Osteocyte (in vitro differentiated cells): Measurements from ENCODE around the gene PPIL1. TPM values are rescaled to one million over a fixed set of nuclear protein-coding genes. Genes with fewer than 3 reads are reported as not detected.

Experiments
- DNase-seq: peaks from one replicate; pipeline ENCODE4 v3.0.0; 2021; ENCODE audit warnings: mixed read lengths; ENCODE audit not compliant: unreplicated experiment; ENCODE audit errors: extremely low spot score
- H3K27ac Mint-ChIP-seq: one replicate; pipeline ENCODE4 v1.8.0; 2021; ENCODE audit warnings: mild to moderate bottlenecking, mixed read lengths; ENCODE audit not compliant: unreplicated experiment
- H3K27me3 Mint-ChIP-seq: one replicate; pipeline ENCODE4 v1.8.0; 2021; ENCODE audit warnings: mixed read lengths; ENCODE audit not compliant: unreplicated experiment
- H3K36me3 Mint-ChIP-seq: one replicate; pipeline ENCODE4 v1.8.0; 2021; ENCODE audit warnings: mixed read lengths; ENCODE audit not compliant: unreplicated experiment
- H3K4me1 Mint-ChIP-seq: one replicate; pipeline ENCODE4 v1.8.0; 2021; ENCODE audit warnings: mixed read lengths; ENCODE audit not compliant: unreplicated experiment
- H3K4me3 Mint-ChIP-seq: one replicate; pipeline ENCODE4 v1.8.0; 2021; ENCODE audit warnings: mild to moderate bottlenecking, moderate library complexity, mixed read lengths; ENCODE audit not compliant: unreplicated experiment
- H3K9me3 Mint-ChIP-seq: one replicate; pipeline ENCODE4 v1.8.0; 2021; ENCODE audit warnings: mixed read lengths; ENCODE audit not compliant: unreplicated experiment
- total RNA-seq: library from RNA; stranded (reverse); gene quantifications from 2 replicates; pipeline ENCODE4 v1.2.1, GENCODE V29; 2021
- TF ChIP-seq, protein P1 (sequence below): fragments of 200-600 bp; sonication (generic); IDR thresholded peaks from 2 replicates; pipeline ENCODE4 v1.5.0; 2021; ENCODE audit warnings: antibody characterized with exemption, mild to moderate bottlenecking, moderate library complexity

PPIL1 gene
- total RNA-seq, 1 donor from 2014 or later = 21.0 TPM

DNA sequence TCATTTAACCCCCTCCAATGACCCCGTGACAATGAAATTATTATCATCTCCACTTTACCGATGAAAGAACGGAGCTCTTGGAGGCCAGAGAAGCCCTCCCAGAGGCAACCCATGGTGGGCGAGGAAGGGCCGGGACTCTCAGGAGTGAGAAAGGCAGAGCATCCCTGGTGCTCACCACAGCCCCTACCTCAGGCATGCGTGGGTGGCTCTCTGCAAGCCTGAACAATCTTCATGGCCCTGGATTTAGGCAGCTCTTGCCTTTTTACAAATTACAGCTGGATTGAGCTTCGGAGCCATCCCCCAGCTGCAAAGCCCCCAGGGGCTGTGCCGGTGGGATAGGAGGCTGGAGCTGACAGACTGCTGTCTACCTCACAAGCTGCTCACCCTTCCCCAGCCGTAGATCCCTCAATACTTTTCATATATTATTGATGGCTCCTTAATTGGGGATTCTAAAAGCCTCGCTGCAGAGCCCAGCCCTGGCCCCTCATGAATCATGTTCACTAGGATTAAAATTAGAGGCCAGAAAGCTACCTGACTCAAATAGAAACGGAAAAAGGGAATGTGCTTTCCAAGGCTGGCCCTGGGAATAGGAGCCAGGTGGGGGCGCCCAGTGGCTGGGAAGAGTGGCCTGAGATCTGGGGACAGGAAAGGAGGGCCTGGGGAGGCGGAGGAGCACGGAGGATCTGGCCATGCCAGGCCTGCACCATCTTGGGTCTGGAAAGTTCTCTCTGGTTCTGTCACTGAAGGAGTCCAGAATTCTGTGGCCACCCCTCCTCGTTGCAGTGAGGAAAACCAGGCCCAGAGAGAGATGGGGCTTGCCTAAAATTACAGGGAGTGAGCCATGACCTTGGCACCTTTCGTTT is 64.4 kb downstream of the PPIL1 start:
- no peak overlapping the region for H3K4me3 Mint-ChIP-seq
- H3K9me3 Mint-ChIP-seq = no peaks in the 10 kb centered on the region
- H3K27ac Mint-ChIP-seq = no peak overlapping the region
- peaks cover 21% of the 10 kb centered on the region for H3K27me3 Mint-ChIP-seq
- no peak for DNase-seq
- no peaks in the 10 kb centered on the region for H3K4me1 Mint-ChIP-seq
- TF ChIP-seq, protein P1, sequence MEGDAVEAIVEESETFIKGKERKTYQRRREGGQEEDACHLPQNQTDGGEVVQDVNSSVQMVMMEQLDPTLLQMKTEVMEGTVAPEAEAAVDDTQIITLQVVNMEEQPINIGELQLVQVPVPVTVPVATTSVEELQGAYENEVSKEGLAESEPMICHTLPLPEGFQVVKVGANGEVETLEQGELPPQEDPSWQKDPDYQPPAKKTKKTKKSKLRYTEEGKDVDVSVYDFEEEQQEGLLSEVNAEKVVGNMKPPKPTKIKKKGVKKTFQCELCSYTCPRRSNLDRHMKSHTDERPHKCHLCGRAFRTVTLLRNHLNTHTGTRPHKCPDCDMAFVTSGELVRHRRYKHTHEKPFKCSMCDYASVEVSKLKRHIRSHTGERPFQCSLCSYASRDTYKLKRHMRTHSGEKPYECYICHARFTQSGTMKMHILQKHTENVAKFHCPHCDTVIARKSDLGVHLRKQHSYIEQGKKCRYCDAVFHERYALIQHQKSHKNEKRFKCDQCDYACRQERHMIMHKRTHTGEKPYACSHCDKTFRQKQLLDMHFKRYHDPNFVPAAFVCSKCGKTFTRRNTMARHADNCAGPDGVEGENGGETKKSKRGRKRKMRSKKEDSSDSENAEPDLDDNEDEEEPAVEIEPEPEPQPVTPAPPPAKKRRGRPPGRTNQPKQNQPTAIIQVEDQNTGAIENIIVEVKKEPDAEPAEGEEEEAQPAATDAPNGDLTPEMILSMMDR = no peak
- no peaks in the 10 kb centered on the region for H3K36me3 Mint-ChIP-seq

DNA sequence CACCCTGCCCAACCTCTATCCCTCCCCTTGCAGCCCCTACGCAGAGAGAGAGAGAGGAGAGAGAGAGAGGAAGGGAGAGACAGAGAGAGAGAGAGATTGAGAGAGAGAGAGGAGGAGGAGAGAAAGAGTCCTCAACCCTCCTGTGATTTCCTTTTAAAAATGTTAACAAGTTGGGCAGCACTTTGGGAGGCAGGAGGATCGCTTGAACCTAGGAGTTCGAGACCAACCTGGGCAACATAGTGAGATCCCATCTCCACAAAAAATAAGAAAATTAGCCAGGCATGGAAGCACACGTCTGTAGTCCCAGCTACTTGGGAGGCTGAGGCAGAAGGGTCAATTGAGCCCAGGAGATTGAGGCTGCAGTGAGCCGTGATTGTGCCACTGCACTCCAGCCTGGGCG is 65.4 kb downstream of the PPIL1 start:
- no peak overlapping the region for H3K27ac Mint-ChIP-seq
- no peak for DNase-seq

DNA sequence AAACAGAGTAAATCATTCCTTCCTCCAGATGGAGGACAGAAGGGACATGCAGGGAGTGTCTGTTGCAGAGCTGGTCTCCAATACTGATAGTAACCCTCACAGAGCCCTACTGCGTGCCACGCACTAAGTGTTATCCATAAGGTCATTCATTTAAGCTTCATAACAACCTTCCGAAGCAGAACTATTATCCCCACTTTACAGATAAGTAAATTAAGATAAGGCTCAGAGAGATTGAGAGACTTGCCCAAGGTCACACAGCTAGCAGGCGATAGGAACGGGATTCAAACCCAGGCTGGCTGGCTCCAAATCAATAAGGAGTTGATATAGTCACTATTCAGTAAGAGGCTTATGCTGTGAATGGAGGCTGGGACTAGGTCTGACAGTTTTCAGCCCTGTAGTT is 66.0 kb downstream of the PPIL1 start:
- TF ChIP-seq, protein P1 = no peak
- Mint-ChIP-seq H3K4me3 (no peak overlapping the region), H3K27ac (no peak overlapping the region), H3K9me3 (no peaks in the 10 kb centered on the region), H3K36me3 (no peaks in the 10 kb centered on the region), H3K4me1 (no peaks in the 10 kb centered on the region), H3K27me3 (peaks cover 35% of the 10 kb centered on the region)
- no peak for DNase-seq

More for the DNA sequence above, 65.4 kb downstream of the PPIL1 start:
- Mint-ChIP-seq H3K36me3 (no peaks in the 10 kb centered on the region), H3K4me1 (no peaks in the 10 kb centered on the region), H3K27me3 (peaks cover 30% of the 10 kb centered on the region), H3K9me3 (no peaks in the 10 kb centered on the region), H3K4me3 (no peak overlapping the region)
- TF ChIP-seq, protein P1 = no peak

DNA sequence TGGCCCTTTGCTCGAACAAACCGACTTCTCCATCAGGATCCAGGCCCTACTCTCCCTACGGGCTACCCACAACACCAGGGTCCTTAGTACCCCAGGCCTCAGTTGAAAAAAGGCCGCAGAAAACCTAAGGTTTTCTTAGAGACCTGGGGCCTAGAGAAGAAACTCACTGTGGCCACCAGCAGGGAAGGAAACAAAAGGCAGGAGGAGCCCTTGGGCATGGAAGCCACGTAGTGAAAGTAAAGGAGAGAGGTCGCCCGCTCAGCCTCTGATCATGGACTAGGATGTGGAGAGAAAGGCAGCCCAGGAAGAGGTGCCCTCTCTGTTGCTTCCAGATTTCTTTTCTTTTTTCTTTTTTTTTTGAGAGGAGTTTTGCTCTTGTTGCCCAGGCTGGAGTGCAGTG is 66.9 kb downstream of the PPIL1 start:
- H3K4me3 Mint-ChIP-seq = no peak overlapping the region
- no peaks in the 10 kb centered on the region for H3K9me3 Mint-ChIP-seq
- no peaks in the 10 kb centered on the region for H3K4me1 Mint-ChIP-seq
- no peak overlapping the region for H3K27ac Mint-ChIP-seq
- no peak for DNase-seq
- TF ChIP-seq, protein P1 = no peak
- peaks cover 41% of the 10 kb centered on the region for H3K27me3 Mint-ChIP-seq
- no peaks in the 10 kb centered on the region for H3K36me3 Mint-ChIP-seq

DNA sequence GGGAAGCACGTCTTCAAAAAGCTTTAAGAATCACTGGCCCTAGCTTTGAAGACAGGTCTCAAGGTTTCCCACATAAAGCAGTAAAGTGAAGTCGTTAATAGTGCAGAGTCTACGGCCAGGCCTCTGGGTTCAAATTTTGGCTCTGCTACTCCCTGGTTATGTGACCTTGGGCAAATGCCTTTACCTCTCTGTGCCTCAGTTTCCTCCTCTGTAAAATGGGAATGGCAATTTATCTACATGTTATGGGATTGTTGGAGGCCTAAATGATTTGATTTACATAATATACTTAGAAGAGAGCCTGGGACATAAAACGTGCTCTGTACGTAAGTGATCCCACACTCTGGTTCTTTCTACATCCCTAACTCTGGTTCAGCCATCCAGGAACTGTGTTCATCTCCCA is 67.5 kb downstream of the PPIL1 start:
- TF ChIP-seq, protein P1 = no peak
- no peak overlapping the region for H3K4me3 Mint-ChIP-seq
- H3K9me3 Mint-ChIP-seq = no peaks in the 10 kb centered on the region
- H3K4me1 Mint-ChIP-seq = no peaks in the 10 kb centered on the region
- no peak for DNase-seq
- peaks cover 41% of the 10 kb centered on the region for H3K27me3 Mint-ChIP-seq
- H3K36me3 Mint-ChIP-seq = no peaks in the 10 kb centered on the region
- H3K27ac Mint-ChIP-seq = no peak overlapping the region
